ENCODE data around the gene LMTK2.

LMTK2 gene

DNA sequence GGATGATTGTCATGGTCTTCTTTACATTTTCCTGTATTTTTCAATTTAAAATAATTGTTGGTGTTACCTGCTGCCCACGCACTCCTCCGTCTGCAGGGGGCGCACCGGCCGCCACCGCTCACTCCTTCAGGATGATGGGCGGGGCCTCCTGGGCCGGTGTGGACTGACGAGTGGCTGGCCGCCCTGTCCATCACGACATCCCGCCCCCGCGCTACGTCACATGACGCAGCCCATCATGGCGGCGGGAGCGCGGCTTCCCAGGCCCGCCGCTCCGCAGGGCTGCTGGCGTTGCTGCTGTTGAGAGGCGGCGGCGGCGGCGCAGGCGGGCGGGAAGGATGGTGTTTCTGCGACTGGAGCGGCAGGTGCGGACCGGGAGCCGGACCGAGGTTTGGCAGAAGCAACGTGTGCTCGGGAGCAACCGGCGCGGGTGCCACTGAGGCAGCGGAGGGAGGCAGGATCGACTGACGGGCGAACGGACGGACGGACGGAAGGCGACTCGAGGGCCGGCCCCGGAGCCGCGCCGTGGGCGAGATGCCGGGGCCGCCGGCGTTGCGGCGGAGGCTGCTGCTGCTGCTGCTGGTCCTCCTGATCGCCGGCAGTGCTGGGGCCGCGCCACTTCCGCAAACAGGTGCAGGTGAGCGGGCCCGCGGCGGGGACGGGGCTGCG lies at the start of gene LMTK2:
Gene LMTK2, plus strand, starts transcription at position 216 of the 666 bp plus-strand sequence. Its CDS starts 316 bp downstream, at position 532.
- DNase-seq = peak; percentile 90

GRCh38 chr7:98057157-98057556 lies 49.5 kb upstream of the LMTK2 start:
- DNase-seq = no peak

GRCh38 chr7:98058186-98058585 lies 48.5 kb upstream of the LMTK2 start:
- DNase-seq = no peak

DNA sequence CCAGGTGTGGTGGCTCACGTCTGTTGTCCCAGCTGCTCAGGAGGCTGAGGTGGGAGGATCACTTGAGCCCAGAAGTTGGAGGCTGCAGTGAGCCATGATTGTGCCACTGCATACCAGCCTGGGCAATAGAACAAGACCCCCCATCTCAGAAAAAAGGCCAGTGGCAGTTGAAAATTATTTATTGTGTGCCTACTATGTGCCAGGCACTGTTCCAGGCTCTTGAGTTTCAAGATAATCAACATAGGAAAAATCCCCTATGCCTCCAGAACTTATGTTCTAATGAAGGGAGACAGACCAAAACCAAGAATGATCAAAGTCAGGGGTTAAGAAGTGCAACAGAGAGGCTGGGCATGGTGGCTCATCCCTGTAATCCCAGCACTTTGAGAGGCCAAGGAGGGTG lies 42.4 kb upstream of the LMTK2 start:
- no peak for DNase-seq

GRCh38 chr7:98066208-98066607 lies 40.5 kb upstream of the LMTK2 start:
- DNase-seq = no peak

DNA sequence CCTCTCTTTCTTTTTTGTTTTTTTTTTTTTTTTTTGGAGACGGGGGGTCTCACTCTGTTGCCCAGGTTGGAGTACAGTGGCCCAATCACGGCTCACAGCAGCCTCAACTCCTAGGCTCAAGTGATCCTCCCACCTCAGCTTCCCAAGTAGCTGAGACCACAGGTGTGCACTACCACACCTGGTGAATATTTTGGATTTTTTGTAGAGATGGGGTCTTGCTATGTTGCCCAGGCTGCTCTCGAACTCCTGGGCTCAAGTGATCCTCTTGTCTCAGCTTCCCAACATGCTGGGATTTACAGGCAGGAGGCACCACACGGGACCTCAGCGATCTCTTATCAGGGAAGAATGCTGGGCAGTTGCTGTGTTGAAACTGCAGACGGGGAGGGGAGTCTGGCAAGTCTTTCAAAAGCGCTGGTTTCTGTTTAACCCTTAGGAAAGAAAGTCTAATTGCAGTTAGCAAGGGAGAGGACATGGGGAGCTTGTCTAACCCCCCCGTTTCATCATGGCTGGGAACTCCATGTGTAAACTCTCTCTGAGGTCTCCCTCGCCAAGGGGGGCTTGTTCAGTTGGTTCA lies 39.6 kb upstream of the LMTK2 start:
- DNase-seq = no peak

GRCh38 chr7:98073047-98073446 lies 33.6 kb upstream of the LMTK2 start:
- no peak for DNase-seq

DNA sequence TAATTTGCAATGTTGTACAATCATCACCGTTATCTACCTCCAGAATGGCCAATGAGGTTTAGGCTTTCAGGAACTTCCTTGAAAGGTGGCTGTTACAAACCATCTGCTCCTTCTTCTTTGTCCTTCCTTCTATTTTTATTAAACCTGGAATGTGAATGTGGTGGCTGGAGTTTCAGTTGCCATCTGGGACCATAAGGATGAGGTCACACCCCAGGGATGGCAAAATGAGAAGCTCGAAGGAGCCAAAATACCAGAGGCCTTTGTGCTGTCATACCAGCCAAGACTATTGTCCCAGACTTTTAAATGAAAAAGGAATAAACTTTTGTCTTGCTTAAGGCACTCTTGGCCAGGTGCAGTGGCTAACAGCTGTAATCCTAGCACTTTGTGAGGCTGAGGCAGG lies 30.9 kb upstream of the LMTK2 start:
- no peak for DNase-seq

- DNase-seq = no peak
These were observed 28.9 kb upstream of the LMTK2 start for GRCh38 chr7:98077762-98078161.

GRCh38 chr7:98078197-98078870 lies 28.3 kb upstream of the LMTK2 start:
- DNase-seq = peak; percentile 17

DNA sequence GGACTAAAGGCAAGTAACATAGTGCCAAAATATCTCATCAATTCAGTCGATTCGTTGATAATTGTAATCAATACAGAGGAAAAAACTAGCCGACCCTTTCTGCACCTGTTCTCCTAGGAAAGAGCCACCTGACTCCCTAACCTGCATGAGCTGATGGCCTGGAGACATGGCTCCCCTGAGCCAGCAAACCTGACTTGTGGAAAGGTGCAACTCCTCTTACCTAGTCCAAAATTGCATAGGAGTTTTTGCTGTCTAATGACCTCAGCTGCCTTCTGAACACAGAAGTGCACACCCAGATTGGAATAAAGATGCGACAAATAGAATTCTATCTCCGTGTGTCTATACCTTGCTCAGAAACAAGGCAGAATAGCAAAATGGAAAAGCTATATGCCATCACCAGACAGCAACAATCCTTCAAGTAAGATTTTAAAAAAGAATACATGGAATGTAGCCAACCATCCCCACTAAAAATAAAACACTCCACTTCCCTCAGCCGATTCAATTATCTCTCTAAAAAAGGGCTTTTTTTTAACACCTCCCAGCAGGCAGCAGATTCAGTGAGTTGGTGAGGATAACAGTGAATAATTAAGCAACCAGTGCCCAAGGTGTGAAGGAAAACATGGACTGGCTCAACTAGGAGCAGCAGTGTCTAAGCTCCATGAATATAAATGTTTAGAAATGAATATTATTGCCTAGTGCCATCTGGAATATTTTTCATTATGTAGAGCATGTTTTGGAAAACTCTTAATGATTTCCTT lies 26.6 kb upstream of the LMTK2 start:
- DNase-seq = peak; percentile 65

DNA sequence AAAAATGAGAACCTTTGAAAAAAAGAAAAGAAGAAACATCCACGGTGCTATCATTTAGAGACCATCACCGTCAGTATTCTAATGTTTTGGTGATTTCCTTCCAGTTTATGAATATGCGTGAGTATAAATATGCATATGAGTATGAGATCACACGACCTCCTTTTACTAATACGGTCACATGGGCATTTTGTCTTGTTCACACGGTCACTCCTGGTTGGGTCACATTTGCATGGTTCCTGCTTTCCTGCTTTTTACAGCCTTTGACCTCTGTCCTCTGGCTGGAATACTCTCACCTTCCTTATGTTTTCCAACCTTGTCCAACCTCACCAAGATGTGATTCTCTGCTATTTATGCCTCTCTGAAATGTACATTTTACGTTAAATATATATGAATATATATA lies 25.3 kb upstream of the LMTK2 start:
- no peak for DNase-seq

- DNase-seq = no peak
These were observed 22.0 kb upstream of the LMTK2 start for GRCh38 chr7:98084631-98085030.

DNA sequence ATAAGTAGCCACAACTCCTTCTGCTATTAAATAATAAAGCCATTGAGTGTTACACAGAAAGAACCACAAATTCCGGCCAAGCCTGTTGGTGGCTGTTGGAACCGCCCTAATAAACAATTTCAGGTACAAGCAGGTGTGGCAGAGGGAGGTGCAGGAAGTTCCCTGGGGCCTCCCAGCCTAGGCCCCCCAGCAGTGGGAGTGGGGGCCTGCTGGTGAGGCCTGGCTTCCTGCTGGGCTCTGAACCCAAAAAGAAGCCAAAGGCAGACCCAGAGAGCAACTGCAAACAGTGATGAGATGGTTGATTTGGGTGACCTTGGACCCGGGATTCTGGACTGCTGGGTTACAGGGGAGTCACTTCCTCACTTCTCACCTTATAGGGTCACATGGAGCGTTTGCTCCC lies 21.0 kb upstream of the LMTK2 start:
- no peak for DNase-seq

- no peak for DNase-seq
These were observed 20.4 kb upstream of the LMTK2 start for GRCh38 chr7:98086281-98086718.

DNA sequence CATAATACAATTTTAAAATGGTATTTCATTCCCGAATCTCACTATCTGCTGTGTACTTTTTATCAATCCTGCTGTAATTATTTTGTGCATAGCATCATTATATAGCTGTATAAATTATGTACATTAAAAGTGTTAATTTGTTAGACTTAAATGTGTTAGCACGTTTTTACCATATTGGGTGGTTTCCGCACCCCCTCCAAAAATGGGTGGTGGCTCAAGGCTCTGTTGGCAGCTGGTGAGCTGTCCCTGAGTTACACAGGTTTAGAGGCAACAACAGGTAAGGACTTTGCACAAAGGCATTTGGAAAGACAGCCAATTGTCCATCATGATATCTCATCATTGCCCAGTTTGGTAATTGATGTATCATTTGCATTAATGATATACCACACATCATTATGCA lies 18.6 kb upstream of the LMTK2 start:
- no peak for DNase-seq

DNA sequence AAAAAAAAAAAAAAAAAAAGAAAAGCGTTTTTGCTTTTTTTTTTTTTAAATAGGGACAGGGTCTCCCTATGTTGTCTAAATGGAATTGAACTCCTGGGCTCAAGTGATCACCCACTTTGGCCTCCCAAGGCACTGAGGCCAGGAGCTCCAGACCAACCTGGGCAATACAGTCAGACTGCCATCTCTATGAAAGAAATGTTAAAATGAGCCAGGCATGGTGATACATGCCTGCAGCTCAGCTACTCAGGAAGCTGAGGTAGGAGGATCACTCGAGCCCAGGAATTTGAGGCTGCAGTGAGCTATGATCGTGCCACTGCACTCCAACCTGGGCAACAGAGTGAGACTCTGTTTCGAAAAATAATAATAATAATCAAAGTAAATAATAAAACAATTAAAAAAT lies 16.5 kb upstream of the LMTK2 start:
- no peak for DNase-seq

GRCh38 chr7:98091061-98091460 lies 15.6 kb upstream of the LMTK2 start:
- no peak for DNase-seq

DNA sequence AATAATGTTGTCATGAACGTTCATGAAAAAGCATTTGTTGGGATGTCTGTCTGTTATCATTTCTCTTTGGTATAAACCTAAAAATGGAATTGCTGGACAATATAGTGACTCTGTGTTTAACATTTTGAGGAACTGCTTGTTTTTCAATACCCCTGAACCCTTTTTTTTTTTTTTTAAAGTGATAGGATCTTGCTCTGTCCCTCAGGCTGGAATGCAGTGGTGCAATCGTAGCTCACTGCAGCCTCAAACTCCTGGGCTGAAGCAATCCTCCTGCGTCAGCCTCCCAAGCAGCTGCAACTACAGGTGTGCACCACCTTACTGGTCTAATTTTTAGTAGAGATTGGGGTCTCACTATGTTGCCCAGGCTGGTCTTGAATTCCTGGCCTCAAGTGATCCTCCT lies 15.1 kb upstream of the LMTK2 start:
- no peak for DNase-seq

DNA sequence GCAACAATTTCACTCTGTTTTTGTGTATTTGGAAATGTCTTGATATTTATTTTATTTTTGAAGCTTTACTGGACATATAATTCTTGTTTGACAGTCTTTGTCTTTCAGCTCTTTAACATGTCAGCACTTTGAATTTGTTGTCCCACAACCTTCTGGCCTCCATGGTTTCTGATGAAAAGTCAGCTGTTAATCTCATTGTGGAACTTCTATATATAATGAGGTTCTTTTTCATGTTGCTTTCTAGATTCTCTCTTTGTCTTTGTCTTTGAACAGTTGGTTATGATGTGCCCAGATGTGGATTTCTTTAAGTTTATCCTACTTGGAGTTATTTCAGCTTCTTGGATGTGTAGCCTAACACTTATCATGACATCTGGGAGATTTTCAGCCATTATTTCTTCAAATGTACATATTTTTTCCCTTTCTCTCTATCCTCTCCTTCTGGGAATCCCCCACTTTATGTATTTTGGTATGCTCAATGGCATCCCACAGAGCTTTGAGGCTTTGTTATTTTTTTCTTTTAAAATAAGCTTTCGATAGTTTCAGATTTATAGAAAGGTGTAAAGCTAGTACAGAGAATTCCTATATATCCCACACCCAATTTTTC lies 9.5 kb upstream of the LMTK2 start:
- no peak for DNase-seq

DNA sequence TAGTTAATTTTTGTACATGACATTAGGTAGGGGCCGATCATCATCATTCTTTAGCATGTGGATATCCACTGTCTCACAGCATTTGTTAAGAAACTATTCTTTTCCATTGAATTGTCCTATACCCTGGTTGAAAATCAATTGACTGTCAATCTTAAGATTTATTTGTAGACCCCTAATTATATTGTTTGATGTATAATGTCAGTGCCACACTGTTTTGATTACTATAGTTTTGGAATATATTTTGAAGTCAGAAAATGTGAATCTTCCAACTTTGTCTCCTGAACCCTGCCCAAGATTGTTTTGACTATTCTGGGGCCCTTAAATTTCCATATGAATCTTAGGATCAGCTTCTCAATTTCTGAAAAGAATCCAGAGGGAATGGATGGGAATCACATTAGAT lies 6.6 kb upstream of the LMTK2 start:
- no peak for DNase-seq

GRCh38 chr7:98102170-98102569 lies 4.5 kb upstream of the LMTK2 start:
- no peak for DNase-seq

DNA sequence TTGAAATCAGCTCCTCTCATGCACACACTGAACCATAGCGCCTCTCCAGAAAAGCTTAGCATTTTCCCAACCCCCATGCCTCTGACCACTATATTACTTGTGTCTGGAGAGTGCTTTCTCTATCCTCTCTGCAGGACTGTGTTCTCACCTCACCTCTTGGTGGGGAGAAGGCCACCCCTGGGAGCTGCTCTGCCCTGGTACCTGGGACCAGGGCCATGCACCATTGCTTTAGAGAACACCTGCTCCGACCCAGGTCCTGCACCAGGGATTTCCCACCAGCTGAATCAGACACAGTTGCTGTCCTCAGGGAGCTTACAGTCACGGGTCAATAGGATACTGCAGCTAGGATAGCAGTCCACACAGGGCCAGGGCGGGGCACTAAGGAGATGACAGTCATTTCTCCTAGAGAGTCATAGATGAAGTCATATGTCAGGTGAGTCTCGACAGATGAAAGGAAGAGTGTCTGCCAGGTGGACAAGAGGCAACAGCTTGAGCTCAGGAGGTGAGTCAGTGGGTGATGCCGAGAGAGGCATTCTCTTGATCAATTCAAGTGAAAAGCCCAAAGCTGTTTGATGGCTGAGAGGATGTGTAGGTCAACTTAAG lies 619 bp upstream of the LMTK2 start:
- peak; percentile 11 for DNase-seq
